ENCODE results near the gene MUCL3. TPM values are rescaled to one million over a fixed set of nuclear protein-coding genes. Genes with fewer than 3 reads are reported as not detected.

Gene MUCL3
- total RNA-seq, 4 donors from 2014 or later = under 0.01 TPM; not detected in 3

DNA sequence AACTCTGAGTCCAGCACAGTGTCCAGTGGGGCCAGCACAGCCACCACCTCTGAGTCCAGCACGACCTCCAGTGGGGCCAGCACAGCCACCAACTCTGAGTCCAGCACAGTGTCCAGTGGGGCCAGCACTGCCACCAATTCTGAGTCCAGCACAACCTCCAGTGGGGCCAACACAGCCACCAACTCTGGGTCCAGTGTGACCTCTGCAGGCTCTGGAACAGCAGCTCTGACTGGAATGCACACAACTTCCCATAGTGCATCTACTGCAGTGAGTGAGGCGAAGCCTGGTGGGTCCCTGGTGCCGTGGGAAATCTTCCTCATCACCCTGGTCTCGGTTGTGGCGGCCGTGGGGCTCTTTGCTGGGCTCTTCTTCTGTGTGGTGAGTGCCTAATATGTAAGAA lies 46.5 kb downstream of the MUCL3 start:
- TF ChIP-seq, protein P1, sequence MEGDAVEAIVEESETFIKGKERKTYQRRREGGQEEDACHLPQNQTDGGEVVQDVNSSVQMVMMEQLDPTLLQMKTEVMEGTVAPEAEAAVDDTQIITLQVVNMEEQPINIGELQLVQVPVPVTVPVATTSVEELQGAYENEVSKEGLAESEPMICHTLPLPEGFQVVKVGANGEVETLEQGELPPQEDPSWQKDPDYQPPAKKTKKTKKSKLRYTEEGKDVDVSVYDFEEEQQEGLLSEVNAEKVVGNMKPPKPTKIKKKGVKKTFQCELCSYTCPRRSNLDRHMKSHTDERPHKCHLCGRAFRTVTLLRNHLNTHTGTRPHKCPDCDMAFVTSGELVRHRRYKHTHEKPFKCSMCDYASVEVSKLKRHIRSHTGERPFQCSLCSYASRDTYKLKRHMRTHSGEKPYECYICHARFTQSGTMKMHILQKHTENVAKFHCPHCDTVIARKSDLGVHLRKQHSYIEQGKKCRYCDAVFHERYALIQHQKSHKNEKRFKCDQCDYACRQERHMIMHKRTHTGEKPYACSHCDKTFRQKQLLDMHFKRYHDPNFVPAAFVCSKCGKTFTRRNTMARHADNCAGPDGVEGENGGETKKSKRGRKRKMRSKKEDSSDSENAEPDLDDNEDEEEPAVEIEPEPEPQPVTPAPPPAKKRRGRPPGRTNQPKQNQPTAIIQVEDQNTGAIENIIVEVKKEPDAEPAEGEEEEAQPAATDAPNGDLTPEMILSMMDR (IDR thresholded peaks at IDR 0.05) = no peak
- no peak for TF ChIP-seq POLR2A (IDR thresholded peaks at IDR 0.05)
- Histone ChIP-seq H3K27ac (no peak overlapping the region), H3K4me1 (no peaks in the 10 kb centered on the region), H3K9me3 (no peaks in the 10 kb centered on the region), H3K4me3 (no peak overlapping the region), H3K27me3 (no peaks in the 10 kb centered on the region), H3K36me3 (no peaks in the 10 kb centered on the region)
- DNase-seq = no peak
- intact Hi-C loops (cut with DNase I; ENCODE audit: low total_unique reads) = no loop called here

DNA sequence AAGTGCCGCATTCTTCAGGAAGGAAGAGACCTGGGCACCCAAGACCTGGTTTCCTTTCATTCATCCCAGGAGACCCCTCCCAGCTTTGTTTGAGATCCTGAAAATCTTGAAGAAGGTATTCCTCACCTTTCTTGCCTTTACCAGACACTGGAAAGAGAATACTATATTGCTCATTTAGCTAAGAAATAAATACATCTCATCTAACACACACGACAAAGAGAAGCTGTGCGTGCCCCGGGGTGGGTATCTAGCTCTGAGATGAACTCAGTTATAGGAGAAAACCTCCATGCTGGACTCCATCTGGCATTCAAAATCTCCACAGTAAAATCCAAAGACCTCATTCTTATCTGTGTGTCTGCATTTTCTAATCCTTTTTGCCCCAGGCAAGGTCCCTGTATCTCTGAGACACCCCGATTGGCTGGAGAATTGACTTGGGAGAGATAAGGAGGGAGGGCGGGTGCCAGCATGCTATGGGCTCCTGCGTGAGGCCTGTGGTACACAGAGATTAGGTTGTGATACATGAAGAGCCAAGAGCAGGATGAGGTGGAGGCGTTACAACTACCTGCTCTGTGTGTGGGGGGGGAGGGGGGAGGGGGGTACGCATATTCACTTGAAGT lies 47.5 kb downstream of the MUCL3 start:
- no peak for DNase-seq
- Histone ChIP-seq H3K27me3 (no peaks in the 10 kb centered on the region), H3K4me1 (no peaks in the 10 kb centered on the region), H3K27ac (no peak overlapping the region), H3K36me3 (no peaks in the 10 kb centered on the region), H3K4me3 (no peak overlapping the region), H3K9me3 (no peaks in the 10 kb centered on the region)
- no peak for TF ChIP-seq POLR2A (IDR thresholded peaks at IDR 0.05)
- TF ChIP-seq, protein P1 (IDR thresholded peaks at IDR 0.05) = no peak
- intact Hi-C loops (cut with DNase I; ENCODE audit: low total_unique reads) = no loop called here

DNA sequence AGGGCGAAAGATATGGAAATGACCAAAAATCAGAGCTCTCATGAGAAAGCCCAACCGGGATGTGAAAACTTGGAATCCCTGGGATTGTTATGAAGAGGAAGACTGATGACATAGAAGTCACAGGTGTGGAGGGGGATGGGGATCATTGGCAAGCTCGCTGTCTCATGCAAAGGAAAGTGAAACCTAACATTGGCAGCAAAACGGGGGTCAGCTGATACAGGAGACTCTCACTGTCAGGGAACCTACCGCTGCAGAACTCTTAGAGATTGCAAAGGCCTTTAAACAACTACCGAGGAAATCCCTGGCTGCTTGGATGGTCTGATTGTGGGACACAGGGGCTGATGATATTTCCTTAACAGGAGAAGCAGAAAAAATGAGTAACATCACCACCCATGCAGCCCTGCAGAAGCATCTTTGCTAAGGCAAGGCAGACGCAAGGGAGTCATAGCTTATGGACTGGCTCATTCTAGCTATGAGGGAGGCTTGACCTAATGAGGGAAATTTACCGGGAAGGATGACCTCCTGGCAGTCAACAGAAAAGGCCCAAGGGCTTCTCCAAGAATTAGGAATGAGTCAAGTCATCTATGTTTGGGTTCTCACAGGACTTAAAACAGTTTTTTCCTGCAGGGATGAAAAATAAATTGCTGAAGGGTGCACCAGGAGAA lies 49.8 kb downstream of the MUCL3 start:
- no peak overlapping the region for H3K27ac ChIP-seq
- TF ChIP-seq, protein P1 (IDR thresholded peaks at IDR 0.05) = no peak
- TF ChIP-seq POLR2A (IDR thresholded peaks at IDR 0.05) = no peak
- no peak overlapping the region for H3K4me3 ChIP-seq
- no peak for DNase-seq
- H3K36me3 ChIP-seq = no peaks in the 10 kb centered on the region
- H3K9me3 ChIP-seq = no peaks in the 10 kb centered on the region
- no peaks in the 10 kb centered on the region for H3K4me1 ChIP-seq
- H3K27me3 ChIP-seq = no peaks in the 10 kb centered on the region
- intact Hi-C loops (cut with DNase I; ENCODE audit: low total_unique reads) = no loop called here

DNA sequence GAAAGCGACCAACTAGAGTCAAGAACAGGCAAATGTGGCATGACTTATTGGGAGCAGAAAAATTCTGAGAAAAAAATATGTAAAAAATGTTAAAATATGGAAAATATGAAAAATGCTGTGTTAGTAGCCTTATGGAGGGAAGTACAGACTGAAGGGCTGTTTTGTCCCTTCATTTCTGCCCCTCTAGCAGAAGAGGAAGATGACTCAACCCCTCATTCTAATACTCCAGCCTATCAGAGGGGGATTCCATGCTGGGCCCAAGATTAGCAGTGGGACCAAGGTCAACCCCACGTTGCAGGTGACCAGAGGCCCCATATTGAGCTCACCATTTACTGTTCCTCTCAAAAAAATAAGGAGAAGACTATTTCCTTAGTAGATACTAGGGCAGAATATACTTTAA lies 51.1 kb downstream of the MUCL3 start:
- Histone ChIP-seq H3K9me3 (no peaks in the 10 kb centered on the region), H3K27me3 (no peaks in the 10 kb centered on the region), H3K27ac (no peak overlapping the region), H3K36me3 (no peaks in the 10 kb centered on the region), H3K4me1 (no peaks in the 10 kb centered on the region), H3K4me3 (no peak overlapping the region)
- TF ChIP-seq, protein P1 (IDR thresholded peaks at IDR 0.05) = no peak
- TF ChIP-seq POLR2A (IDR thresholded peaks at IDR 0.05) = no peak
- DNase-seq = no peak
- intact Hi-C loops (cut with DNase I; ENCODE audit: low total_unique reads) = no loop called here

DNA sequence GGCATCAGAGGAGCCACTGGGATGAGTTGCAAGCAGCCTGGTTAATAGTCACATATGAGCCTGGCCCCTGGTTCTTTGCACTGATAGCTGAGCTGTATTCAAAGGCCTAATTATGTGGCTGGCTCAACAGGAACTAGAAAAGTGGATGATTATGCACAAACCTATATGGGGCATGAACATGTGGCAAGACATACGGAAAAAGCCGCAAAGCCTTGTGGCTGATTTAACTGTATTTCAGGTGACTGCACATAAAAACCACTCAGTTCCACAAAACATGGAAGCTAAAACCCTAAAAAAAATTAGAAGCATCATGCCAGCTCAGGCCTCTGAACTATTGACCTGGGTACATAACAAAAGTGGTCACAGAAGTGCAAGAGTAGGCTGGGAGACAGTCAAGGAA lies 56.5 kb downstream of the MUCL3 start:
- Histone ChIP-seq H3K27me3 (no peaks in the 10 kb centered on the region), H3K4me1 (no peaks in the 10 kb centered on the region), H3K4me3 (no peak overlapping the region), H3K27ac (no peak overlapping the region), H3K9me3 (no peaks in the 10 kb centered on the region), H3K36me3 (no peaks in the 10 kb centered on the region)
- TF ChIP-seq, protein P1 (IDR thresholded peaks at IDR 0.05) = no peak
- no peak for TF ChIP-seq POLR2A (IDR thresholded peaks at IDR 0.05)
- DNase-seq = no peak
- intact Hi-C loops (cut with DNase I; ENCODE audit: low total_unique reads) = no loop called here

Measured in uterus (tissue), 4 donors.